CD4-positive, alpha-beta T cell treated with Interleukin-15 for 1 hour (primary cell): ENCODE results near the gene RBM47.

Experiments used
- DNase-seq: peaks from one replicate; pipeline ENCODE4 v3.0.0-alpha.2; 2020

RBM47 gene

DNA sequence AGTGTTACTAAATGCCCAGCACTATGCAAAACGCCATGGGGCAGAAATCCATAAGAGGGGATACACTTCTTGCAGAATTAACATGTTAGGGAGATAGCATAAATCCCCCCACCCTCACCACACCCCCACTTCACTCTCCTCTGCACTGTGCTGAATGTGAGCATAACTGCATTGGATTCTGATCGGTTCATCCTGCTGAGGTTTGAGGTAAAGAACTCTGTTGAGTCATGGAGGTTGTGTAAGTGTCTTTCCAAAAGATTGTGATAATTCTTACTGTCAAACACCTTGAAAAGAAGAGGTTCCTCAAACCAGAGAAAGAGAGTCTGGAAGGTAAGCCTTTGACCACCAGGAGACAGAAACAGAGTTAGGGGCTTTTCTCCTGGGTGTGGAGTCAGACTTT is 43.6 kb downstream of the RBM47 start:
- DNase-seq: no peak

GRCh38 chr4:40585201-40585799 is 44.4 kb downstream of the RBM47 start:
- no peak for DNase-seq

DNA sequence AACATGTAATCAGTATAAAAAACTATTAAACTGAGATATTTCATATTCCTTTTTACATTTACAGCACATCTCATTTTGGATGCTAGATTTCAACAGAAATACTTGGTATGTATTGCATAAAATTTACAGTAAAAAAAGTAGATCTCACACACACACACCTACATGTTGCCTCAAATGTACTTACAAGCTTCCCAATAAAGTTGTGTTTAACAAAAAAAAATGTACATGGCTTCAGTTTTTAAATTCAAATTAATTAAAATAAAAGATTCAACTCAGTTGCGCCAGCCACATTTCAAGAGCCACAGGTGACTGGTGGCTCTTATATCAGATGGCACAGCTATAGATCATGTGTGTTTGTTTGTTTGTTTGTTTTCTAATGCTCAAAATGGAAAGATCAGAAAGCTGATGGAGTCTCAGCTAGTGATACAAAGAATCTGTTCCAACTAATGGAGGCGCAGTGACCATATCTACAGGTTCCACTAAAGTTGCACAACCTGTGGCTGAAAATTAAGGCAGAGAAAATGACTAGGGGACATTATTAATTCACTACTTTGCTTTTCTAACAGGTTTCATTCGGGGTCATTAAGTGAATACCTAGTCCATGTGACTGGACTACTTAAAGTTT is 45.0 kb downstream of the RBM47 start:
- no peak for DNase-seq

GRCh38 chr4:40583850-40584439 is 45.7 kb downstream of the RBM47 start:
- DNase-seq: no peak

DNA sequence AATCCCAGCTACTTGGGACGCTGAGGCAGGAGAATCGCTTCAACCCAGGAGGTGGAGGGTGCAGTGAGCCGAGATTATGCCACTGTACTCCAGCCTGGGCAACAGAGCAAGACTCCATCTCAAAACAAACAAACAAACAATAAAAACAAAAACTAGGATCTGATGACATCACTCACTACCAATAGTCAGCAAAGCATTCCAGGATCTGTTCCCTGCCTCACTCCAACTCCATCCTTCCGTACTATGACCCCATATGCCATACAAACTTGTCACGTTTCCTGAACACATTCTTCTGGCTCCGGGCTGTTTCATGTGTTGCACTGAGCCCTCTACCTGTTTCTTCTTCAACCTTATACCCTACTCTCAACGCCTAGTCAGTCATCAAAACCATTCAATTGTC is 47.3 kb downstream of the RBM47 start:
- no peak for DNase-seq

- no peak for DNase-seq
Measured at GRCh38 chr4:40581254-40582140, 48.2 kb downstream of the RBM47 start.

- DNase-seq: no peak
Measured at GRCh38 chr4:40579983-40580382, 49.7 kb downstream of the RBM47 start.

DNA sequence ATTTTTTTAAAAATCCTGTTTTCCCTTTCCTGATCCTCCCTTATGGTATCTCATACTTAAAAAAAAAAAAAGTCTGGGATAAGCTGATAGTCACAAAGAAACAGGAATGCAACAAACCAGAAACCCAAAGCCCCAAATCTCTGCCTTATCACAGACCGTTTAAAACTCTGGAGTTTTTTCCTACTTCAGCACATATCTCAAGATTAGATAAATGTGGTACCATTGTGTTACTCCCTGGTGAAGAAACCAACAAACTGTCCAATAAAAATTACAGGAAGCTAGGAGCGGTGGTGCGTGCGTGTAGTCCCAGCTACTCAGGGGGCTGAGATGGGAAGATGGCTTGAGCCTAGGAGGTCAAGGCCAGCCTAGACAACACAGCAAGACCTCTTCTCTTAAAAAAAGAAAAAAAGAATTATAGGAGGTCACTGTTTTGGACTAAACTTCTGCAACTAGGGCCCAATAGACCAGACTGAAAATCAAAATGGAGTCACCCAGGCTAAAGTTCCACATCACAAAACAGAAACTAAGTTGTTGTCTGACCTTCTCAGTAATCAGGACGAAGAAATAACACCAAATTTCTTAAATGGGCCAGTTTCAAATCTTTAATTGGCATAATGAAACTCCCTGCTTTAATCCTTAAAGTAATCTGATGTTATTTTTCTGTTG is 51.9 kb downstream of the RBM47 start:
- DNase-seq: no peak

DNA sequence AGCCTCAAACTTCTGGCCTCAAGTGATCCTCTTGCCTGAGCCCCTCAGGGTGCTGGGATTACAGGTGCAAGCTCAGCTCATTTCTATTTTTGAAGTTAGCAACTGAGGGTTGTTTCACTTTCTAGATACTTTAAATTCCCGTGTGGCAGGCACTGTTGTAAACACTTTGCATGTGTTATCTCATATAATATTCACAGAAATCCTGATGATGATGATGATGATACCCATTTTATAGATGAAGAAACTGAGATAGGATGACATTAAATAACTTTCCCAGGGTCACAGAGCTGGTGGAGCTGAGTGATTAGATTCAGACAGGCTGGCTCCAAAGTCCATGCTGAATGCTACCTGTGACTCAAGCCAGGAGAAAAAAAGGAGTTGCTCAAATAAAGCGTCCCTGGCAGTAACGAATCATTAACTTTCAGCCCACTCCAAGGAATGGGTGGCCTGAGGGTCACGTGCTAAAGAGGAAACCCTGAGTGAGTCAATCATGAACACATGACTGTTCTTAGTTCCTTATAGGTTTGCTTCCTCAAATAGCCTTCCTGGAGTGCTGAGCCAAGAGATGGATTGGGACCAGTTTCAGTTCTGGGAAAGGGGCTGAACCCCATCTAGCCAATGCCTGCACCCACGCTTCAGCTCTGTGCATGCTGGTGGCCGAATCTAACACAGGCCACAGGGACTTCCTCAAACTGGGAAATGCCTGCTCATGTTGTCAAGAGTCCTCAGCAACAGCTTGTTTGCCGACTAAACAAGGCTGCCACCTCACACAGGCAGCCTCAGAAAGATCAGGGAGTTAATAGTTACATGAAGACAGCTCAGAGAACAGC is 52.8 kb downstream of the RBM47 start:
- peak; percentile 89 for DNase-seq

GRCh38 chr4:40575846-40576245 is 53.8 kb downstream of the RBM47 start:
- no peak for DNase-seq

DNA sequence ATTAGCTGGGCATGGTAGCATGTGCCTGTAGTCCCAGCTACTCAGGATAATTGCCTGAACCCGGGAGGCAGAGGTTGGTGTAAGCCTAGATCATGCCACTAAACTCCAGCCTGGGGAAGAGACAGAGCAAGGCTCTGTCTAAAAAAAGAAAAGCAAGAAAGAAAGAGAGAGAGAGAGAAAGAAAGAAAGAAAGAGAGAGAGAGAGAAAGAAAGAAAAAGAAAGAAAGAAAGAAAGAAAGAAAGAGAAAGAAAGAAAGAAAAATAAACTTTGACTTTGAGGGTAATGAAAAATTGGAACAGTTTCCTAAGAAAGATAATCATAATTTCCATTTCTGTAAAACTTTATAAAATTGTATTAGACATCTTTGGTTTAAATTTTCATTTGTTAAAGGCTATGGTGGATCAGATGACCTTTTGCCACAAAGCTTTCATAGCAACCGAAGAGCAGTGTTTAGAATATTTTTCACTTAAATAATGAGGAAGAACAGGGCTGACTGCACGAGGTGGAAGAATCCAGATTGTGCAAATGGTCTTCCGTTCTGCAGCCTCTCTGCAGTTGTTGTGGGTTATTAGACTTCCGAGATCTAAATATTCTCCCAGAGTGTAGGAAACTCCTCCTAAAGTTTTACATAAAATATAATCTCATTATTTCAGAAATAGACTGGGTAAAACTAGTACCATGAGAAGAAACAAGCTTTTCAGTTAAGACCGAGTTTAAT is 55.9 kb downstream of the RBM47 start:
- peak; percentile 51 for DNase-seq

DNA sequence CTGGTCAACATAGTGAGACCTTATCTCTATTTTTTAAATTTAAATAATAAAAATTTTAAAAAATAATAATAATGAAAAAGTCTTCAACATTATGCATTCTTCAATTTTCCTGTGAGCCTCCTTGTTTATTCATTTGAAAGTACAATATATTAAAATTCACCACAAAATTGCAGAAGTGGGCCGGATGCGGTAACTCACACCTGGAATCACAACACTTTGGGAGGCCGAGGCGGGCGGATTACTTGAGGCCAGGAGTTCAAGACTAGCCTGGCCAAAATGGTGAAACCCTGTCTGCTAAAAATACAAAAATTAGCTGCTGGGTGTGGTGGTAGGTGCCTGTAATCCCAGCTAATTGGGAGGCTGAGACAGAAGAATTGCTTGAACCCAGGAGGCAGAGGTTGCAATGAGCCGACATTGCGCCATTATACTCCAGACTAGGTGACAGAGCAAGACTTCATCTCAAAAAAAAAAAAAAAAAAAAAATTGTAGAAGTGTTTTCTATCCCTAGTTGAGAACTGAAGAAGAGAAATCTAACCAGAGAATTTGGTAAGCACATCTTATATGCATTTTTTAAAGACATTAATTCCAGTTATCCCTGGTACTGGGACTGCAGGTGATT is 56.9 kb downstream of the RBM47 start:
- DNase-seq: no peak

DNA sequence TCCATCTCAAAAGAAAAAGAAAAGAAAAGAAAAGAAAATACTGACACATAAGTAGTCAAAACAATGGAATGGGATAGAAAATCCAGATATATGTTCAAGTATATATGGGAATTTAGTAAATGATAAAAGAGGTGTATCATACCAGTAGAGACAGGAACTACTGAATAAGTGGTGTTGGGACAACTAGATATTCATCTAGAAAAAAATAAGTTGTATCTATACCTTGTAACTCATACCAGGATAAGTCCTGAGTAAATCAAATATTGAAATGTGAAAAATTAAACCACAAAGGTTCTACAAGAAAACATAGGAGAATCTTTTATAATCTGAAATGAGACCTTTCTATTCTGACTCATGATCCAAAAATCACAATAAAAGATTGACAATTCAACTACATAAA is 58.5 kb downstream of the RBM47 start:
- no peak for DNase-seq

DNA sequence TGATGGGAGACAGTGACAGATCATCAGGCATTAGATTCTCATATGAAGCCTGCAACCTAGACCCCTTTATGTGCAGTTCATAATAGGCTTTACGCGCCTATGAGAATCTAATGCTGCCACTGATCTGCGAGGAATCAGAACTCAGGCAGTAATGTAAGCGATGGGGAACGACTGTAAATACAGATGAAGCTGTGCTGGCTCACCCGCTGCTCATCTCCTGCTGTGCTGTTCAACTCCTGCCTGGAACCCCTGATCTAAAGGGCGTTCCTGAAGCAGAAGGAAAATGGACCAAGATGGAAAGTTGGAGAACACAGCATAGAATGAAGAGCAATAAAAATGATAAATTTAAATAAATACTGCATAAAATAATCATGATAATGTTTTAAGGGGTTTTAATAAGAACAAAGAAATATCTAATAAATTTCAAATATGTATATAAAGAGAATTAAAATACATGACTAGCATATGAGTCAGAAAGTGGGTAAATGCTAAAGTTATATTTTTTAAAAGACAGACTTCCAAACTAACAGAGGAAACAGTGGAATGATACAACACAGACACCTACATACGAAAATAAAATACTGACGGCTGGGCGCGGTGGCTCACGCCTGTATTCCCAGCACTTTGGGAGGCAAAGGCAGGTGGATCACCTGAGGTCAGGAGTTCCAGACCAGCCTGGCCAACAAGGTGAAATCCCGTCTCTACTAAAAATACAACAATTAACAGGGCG is 59.2 kb downstream of the RBM47 start:
- no peak for DNase-seq

DNA sequence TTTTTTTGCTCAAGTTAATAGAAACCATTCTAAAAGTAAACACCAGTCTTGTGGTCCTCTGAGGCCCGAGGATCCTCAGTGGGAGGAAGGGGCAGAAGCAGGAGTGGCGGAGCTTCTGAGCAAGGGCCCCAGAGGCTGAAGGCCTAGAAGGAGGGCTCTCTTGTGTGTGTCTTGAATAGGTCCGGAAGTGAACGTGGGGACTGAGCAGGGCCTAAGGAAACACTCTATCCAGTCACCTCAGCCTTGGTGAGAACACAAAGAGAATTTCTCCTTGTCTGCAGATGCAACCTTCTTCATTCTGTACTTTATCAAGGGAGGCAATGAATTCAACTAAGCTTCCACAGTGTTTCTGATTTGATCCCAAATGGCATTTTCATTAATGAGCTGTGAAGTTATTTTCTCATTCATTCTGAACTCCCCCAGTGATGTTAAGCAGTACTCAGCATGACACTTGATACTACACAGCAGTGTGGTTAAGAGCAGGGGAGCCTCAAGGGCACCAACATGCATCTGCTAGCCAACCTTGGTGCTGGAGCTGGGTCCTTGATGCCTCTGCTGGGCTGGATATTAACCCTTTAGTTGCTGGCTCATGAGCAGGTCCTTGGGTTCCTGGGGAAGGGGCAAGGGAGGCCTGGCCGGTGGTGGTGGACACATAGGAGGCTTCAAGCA is 64.7 kb downstream of the RBM47 start:
- no peak for DNase-seq

GRCh38 chr4:40564004-40564403 is 65.7 kb downstream of the RBM47 start:
- DNase-seq: peak; percentile 70

GRCh38 chr4:40563401-40563800 is 66.3 kb downstream of the RBM47 start:
- peak; percentile 57 for DNase-seq

- DNase-seq: no peak
Measured at GRCh38 chr4:40562681-40563080, 67.0 kb downstream of the RBM47 start.

GRCh38 chr4:40562208-40562607 is 67.5 kb downstream of the RBM47 start:
- DNase-seq: no peak
